Measurements from ENCODE around the gene CACNG4. TPM values are rescaled to one million over a fixed set of nuclear protein-coding genes. Genes with fewer than 3 reads are reported as not detected.

CACNG4 gene
- total RNA-seq, 2 experiments from 2014 or later = not detected

- intact Hi-C loops (cut with micrococcal nuclease; ENCODE audit: unreplicated experiment) = no loop called here
- H3K9me2 ChIP-seq (ENCODE audit: insufficient read depth, low read length) = no peaks in the 10 kb centered on the region
- H3K27ac ChIP-seq (ENCODE audit: low read depth, low read length, poor library complexity, severe bottlenecking) = no peak overlapping the region
- no TSS peak for BruUV-seq (replicated peaks)
- no peaks in the 10 kb centered on the region for H3K4me1 ChIP-seq (ENCODE audit: insufficient read depth, low read length, poor library complexity, severe bottlenecking)
- ChIA-PET CTCF (ENCODE audit: unreplicated experiment) (no interaction called here), POLR2A (no interaction called here)
- no peaks in the 10 kb centered on the region for H3K36me3 ChIP-seq (ENCODE audit: insufficient read depth, low read length)
- H3K4me2 ChIP-seq (ENCODE audit: low read length) = no peak overlapping the region
- H3K9me3 ChIP-seq (ENCODE audit: low read length) = no peaks in the 10 kb centered on the region
- H3K4me3 ChIP-seq (ENCODE audit: low read depth, low read length, poor library complexity, severe bottlenecking) = no peak overlapping the region
- TF ChIP-seq CTCF (conservative IDR thresholded peaks at IDR 0.05; ENCODE audit: low read length) (no peak), EZH2phosphoT487 (IDR thresholded peaks at IDR 0.05; ENCODE audit: borderline replicate concordance, low read depth, low read length) (no peak)
- H2AFZ ChIP-seq (ENCODE audit: low read length) = no peak overlapping the region
- H4K20me1 ChIP-seq (ENCODE audit: insufficient read depth, low read length) = no peaks in the 10 kb centered on the region
- no peaks in the 10 kb centered on the region for H3K79me2 ChIP-seq (ENCODE audit: insufficient read depth, low read depth, low read length)
- no peak for DNase-seq (ENCODE audit: low spot score)
These were observed 1.3 kb downstream of the CACNG4 start for GRCh38 chr17:66965801-66966262.

GRCh38 chr17:66966298-66966697 is 1.8 kb downstream of the CACNG4 start:
- no TSS peak for BruUV-seq (replicated peaks)
- Histone ChIP-seq H3K4me3 (ENCODE audit: low read depth, low read length, poor library complexity, severe bottlenecking) (no peak overlapping the region), H3K36me3 (ENCODE audit: insufficient read depth, low read length) (no peaks in the 10 kb centered on the region), H4K20me1 (ENCODE audit: insufficient read depth, low read length) (no peaks in the 10 kb centered on the region), H3K4me2 (ENCODE audit: low read length) (no peak overlapping the region), H2AFZ (ENCODE audit: low read length) (no peak overlapping the region), H3K79me2 (ENCODE audit: insufficient read depth, low read depth, low read length) (no peaks in the 10 kb centered on the region), H3K9me2 (ENCODE audit: insufficient read depth, low read length) (no peaks in the 10 kb centered on the region), H3K27ac (ENCODE audit: low read depth, low read length, poor library complexity, severe bottlenecking) (no peak overlapping the region), H3K9me3 (ENCODE audit: low read length) (no peaks in the 10 kb centered on the region), H3K4me1 (ENCODE audit: insufficient read depth, low read length, poor library complexity, severe bottlenecking) (no peaks in the 10 kb centered on the region)
- no peak for DNase-seq (ENCODE audit: low spot score)
- TF ChIP-seq CTCF (conservative IDR thresholded peaks at IDR 0.05; ENCODE audit: low read length) = no peak
- no peak for TF ChIP-seq EZH2phosphoT487 (IDR thresholded peaks at IDR 0.05; ENCODE audit: borderline replicate concordance, low read depth, low read length)
- CTCF ChIA-PET (ENCODE audit: unreplicated experiment) = no interaction called here
- intact Hi-C loops (cut with micrococcal nuclease; ENCODE audit: unreplicated experiment) = no loop called here
- POLR2A ChIA-PET = no interaction called here

DNA sequence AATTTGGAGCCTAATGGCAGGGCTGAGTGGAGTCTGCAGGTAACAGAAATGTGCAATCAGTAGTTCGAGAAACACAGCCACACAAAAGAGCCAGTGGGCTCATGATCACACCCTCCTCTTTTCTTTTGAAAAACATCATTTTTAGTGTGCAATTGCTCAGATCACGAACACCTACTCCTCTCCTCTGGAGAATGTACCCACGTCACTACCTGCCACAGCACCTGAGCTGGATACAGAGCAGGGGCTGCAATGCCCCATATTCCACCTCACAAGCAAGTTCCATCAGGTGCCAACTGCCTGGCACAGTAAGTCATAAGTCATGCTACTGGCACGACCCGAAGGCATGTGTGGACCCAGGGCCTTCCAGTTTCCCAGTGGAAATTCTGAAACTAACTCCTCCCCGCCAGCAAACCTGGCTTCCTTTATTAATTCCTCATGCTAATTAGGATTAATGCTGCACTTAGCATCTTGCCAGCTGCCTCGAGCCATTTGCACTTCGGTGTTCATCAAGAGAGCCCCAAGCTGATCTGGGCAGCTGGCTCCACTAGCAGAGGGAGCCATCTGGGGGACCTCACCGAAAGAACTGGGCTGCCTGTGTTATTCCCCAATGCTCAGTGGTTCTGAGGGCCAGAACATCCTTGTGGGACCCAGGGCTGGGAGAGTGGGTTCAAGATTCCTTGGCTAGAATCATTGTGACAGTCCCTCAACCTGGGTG is 2.4 kb downstream of the CACNG4 start:
- Histone ChIP-seq H3K27ac (ENCODE audit: low read depth, low read length, poor library complexity, severe bottlenecking) (no peak overlapping the region), H3K9me2 (ENCODE audit: insufficient read depth, low read length) (no peaks in the 10 kb centered on the region), H3K36me3 (ENCODE audit: insufficient read depth, low read length) (no peaks in the 10 kb centered on the region), H3K4me3 (ENCODE audit: low read depth, low read length, poor library complexity, severe bottlenecking) (no peak overlapping the region), H3K4me2 (ENCODE audit: low read length) (no peak overlapping the region), H4K20me1 (ENCODE audit: insufficient read depth, low read length) (no peaks in the 10 kb centered on the region), H3K79me2 (ENCODE audit: insufficient read depth, low read depth, low read length) (no peaks in the 10 kb centered on the region), H2AFZ (ENCODE audit: low read length) (no peak overlapping the region), H3K4me1 (ENCODE audit: insufficient read depth, low read length, poor library complexity, severe bottlenecking) (no peaks in the 10 kb centered on the region), H3K9me3 (ENCODE audit: low read length) (no peaks in the 10 kb centered on the region)
- TF ChIP-seq EZH2phosphoT487 (IDR thresholded peaks at IDR 0.05; ENCODE audit: borderline replicate concordance, low read depth, low read length) (no peak), CTCF (conservative IDR thresholded peaks at IDR 0.05; ENCODE audit: low read length) (no peak)
- ChIA-PET POLR2A (no interaction called here), CTCF (ENCODE audit: unreplicated experiment) (no interaction called here)
- no TSS peak for BruUV-seq (replicated peaks)
- intact Hi-C loops (cut with micrococcal nuclease; ENCODE audit: unreplicated experiment) = no loop called here
- no peak for DNase-seq (ENCODE audit: low spot score)
